ENCODE results near the gene YJEFN3. TPM values are rescaled to one million over a fixed set of nuclear protein-coding genes. Genes with fewer than 3 reads are reported as not detected.

YJEFN3 gene
- total and polyA plus RNA-seq, 10 of the 15 experiments (the other 5 are each of a cell fraction or from before 2014, with no cell fraction given) = 0.05 to 6.9 (median 3.5) TPM

DNA sequence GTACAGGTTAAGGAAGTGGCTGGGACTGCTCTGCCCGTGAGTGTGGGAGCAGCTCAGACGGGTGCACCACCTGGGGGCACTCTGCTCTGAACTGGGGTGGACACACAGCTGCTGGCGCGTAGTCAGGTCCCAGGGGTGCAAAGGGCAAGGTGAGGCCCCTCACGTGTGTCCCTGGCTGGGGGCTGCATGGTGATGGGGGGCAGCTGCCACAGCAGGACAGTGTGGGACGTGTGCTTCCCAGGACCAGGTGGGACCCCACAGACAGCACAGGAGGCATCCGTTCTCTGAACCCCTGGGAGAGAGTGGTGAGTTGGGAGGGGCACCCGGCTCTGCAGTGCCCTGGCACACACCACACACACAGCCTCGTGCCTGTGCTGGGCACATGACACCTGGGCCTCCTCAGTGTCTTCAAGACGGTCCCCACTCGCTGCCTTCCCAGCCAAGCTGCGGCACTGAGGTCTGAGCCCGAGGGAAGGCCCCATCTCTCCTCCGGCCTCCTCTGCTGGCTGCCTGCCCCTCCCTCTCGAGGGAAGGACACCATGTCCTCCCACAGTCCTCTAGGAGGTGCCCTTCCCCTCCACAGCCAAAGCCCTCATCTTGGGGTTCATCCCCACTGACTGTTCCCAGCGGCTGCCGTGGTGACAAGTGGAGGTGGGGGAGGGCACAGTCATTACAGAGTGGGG, 34.1 kb downstream of the YJEFN3 start:
- intact Hi-C loops (cut with micrococcal nuclease; ENCODE audit: unreplicated experiment) = no loop called here
- SMC1A ChIA-PET (ENCODE audit: uncharacterized antibody, unreplicated experiment) = no interaction called here

More for the DNA sequence above, 34.1 kb downstream of the YJEFN3 start:
- TF ChIP-seq, protein P1, sequence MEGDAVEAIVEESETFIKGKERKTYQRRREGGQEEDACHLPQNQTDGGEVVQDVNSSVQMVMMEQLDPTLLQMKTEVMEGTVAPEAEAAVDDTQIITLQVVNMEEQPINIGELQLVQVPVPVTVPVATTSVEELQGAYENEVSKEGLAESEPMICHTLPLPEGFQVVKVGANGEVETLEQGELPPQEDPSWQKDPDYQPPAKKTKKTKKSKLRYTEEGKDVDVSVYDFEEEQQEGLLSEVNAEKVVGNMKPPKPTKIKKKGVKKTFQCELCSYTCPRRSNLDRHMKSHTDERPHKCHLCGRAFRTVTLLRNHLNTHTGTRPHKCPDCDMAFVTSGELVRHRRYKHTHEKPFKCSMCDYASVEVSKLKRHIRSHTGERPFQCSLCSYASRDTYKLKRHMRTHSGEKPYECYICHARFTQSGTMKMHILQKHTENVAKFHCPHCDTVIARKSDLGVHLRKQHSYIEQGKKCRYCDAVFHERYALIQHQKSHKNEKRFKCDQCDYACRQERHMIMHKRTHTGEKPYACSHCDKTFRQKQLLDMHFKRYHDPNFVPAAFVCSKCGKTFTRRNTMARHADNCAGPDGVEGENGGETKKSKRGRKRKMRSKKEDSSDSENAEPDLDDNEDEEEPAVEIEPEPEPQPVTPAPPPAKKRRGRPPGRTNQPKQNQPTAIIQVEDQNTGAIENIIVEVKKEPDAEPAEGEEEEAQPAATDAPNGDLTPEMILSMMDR (IDR thresholded peaks at IDR 0.05 in 2 of 3, conservative IDR thresholded peaks at IDR 0.05 in 1 of 3; ENCODE audit: control insufficient read depth in 2 of 3, extremely low read depth in 1 of 3, insufficient read depth in 1 of 3, low read depth in 3 of 3, low read length in 3 of 3) = peak in 2 of 3 experiments; percentile 25 to 41; a peak in 2 of 6 replicates
- TF ChIP-seq, protein P2, sequence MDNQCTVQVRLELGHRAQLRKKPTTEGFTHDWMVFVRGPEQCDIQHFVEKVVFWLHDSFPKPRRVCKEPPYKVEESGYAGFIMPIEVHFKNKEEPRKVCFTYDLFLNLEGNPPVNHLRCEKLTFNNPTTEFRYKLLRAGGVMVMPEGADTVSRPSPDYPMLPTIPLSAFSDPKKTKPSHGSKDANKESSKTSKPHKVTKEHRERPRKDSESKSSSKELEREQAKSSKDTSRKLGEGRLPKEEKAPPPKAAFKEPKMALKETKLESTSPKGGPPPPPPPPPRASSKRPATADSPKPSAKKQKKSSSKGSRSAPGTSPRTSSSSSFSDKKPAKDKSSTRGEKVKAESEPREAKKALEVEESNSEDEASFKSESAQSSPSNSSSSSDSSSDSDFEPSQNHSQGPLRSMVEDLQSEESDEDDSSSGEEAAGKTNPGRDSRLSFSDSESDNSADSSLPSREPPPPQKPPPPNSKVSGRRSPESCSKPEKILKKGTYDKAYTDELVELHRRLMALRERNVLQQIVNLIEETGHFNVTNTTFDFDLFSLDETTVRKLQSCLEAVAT (IDR thresholded peaks at IDR 0.05) = no peak
- peak; percentile 20; the same call in 1 of the 2 replicates for TF ChIP-seq RAD21 (IDR thresholded peaks at IDR 0.05; ENCODE audit: insufficient read depth, low read depth, low read length)
- no peak for TF ChIP-seq RBBP5 (conservative IDR thresholded peaks at IDR 0.05)
- Histone ChIP-seq H2AFZ (ENCODE audit: control insufficient read depth, low read depth, low read length) (no peak overlapping the region), H3K27me3 (replicated peaks in 1 of 2; ENCODE audit: control insufficient read depth in 2 of 2, insufficient read depth in 2 of 2, low read length in 1 of 2) (no peaks in the 10 kb centered on the region), H3K36me3 (ENCODE audit: control insufficient read depth in 2 of 2, insufficient read depth in 2 of 2, low read length in 1 of 2) (peaks cover 0 to 6% of the 10 kb centered on the region in 2 experiments; a peak in 3 of 4 replicates), H3K4me1 (ENCODE audit: control insufficient read depth, insufficient read depth, low read length) (no peaks in the 10 kb centered on the region), H3K79me2 (ENCODE audit: control insufficient read depth, insufficient read depth, low read length) (no peaks in the 10 kb centered on the region), H3K4me3 (no peak overlapping the region), H3K9ac (ENCODE audit: control insufficient read depth, insufficient read depth, low read length) (no peak overlapping the region), H3K4me2 (ENCODE audit: control insufficient read depth, insufficient read depth) (no peak overlapping the region), H3K9me3 (replicated peaks; ENCODE audit: control insufficient read depth, insufficient read depth, low read length) (no peaks in the 10 kb centered on the region), H3K27ac (ENCODE audit: control insufficient read depth, insufficient read depth) (no peak overlapping the region), H4K20me1 (ENCODE audit: control insufficient read depth, insufficient read depth) (no peaks in the 10 kb centered on the region)
- ATAC-seq = peak; percentile 57
- FAIRE-seq = no peak
- CTCF ChIA-PET = no interaction called here
- 78% methylated on average over 16 of the region's 17 CpGs for WGBS (ENCODE audit: insufficient coverage, insufficient replicate concordance, low lambda C conversion rate, missing lambda C conversion rate)
- no peak for DNase-seq (ENCODE audit: low read depth, low spot score)
- BruUV-seq (replicated peaks) = no TSS peak
- RAD21 ChIA-PET (ENCODE audit: unreplicated experiment) = no interaction called here
- in situ Hi-C loops (cut with MboI) = no loop called here
- POLR2A ChIA-PET = no interaction called here

All from GM12878 (cell line).